ENCODE results near the gene ULK2. TPM values are rescaled to one million over a fixed set of nuclear protein-coding genes. Genes with fewer than 3 reads are reported as not detected.

ULK2 gene
- total RNA-seq, 1 donor from 2014 or later = 15.7 TPM

DNA sequence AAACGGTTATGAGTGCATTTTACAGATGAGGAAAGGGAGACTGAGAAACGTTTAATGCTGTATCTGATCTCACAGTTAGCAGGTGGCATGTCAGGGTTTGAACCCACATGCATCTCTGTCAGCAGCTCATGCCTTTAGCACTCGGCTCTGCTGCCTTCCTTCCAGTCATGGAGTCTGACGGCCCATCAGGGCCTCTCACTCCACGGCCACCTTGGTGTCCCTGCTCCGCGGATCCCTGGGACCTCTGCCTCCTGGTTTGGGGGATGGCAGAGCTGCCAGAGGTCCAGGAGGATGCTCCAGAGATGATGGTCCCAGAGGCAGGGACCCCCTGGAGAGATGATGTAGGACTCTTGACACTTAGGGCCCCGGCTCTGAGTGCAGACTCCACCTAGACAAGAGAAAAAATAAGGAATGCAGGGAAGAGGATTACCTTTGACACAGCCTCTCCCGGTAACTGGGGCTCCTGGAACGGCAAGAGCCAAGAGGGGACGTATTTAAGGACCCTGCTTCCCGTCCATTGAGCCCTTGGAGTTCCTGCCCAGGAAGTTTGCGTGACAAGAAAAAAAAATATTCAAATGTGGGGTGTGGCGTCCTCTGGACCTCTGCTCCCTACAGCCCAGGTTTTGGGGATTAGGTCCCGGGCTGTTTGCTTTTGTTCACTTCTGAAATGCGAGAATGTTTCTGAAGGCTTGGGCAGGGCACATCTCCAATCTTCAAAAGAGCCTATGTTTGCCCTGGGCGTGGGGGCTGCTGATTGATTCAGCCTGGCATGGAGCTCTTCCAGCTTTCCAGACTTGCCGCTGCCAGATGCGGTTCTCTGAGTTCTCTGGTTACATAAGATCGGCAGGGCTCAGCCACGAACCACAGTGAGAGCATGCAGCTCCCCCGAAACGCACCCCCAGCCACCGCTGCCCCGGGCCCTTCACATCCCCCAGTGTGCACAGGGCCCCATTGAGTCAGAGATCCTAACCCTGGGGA lies 119.6 kb downstream of the ULK2 start, which contains the start of gene ALDH3A1:
ALDH3A1 (minus strand) TSS at position 470 of the 978 bp plus-strand sequence. CDS start 3,169 bp downstream, outside the sequence.
- DNase-seq (ENCODE audit: low read depth in 2 of 2) = no peak

GRCh38 chr17:19747159-19747719 lies 120.5 kb downstream of the ULK2 start:
- no peak for DNase-seq (ENCODE audit: low read depth in 2 of 2)

GRCh38 chr17:19746517-19746916 lies 121.2 kb downstream of the ULK2 start:
- DNase-seq (ENCODE audit: low read depth in 2 of 2) = no peak

DNA sequence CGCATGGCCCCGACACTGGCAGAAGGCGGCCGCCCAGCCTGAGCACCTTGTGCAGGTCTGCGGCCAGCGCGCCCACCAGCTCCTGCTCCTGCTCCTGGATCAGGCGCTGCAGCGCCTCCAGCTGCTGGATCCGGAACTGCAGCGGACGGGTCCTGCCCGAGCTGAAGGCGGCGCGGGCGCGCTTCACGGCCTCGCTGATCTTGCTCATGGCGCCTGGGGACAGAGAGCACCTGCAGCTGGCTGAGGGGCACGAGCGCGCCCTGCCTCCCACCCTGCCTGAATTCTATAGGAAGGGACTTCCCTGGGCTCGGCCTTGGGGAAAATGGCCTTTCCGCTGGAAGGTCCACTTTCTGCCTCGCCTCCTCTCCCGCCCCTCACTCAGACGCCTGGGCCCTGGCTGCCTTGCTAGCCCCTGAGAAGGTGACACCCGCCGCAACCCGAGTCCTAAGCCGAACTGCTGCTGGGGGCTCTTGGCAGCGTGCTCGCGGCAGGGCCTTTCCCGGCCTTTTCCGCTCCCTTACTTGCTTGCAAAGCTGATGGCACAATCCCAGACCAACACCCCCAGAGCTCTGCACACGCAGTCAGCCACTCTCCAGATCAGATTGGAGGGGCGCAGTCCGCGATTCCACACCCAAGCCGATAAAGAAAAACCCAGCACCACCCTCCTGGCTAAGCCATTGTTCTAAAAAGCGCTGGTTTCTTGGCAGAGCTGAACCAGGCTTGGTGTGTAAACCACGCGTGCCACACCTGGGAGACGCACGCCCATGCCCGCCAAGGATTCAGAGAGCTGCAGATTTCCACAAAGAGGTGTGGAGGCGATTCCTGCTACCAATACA lies 122.6 kb downstream of the ULK2 start:
- peak; percentile 59 to 82 for DNase-seq (ENCODE audit: low read depth in 2 of 2)

- no peak for DNase-seq (ENCODE audit: low read depth in 2 of 2)
Observed at GRCh38 chr17:19744492-19744891, 123.2 kb downstream of the ULK2 start.

- DNase-seq (ENCODE audit: low read depth in 2 of 2) = no peak
Observed at GRCh38 chr17:19743101-19744100, 124.3 kb downstream of the ULK2 start.

DNA sequence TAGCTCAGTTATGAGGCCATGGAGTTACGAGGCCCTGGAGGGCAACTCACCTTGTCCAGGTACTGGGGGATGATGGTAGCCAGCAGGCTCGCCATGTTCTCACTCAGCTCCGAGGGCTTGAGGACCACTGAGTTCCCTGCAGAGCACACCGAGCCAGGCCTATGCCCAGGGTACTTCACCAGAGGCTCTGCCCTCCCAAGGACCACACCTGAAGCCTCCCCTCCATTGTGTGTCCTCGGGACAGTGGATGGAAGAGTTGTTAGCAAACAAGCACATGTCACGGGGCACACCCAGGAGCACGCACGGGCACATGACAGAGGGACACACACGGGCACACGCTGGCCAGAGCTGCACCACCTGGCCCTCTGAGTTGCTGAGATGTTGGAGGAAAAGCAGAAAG lies 125.2 kb downstream of the ULK2 start:
- DNase-seq (ENCODE audit: low read depth in 2 of 2) = no peak

GRCh38 chr17:19741832-19742457 lies 125.8 kb downstream of the ULK2 start:
- no peak for DNase-seq (ENCODE audit: low read depth in 2 of 2)

GRCh38 chr17:19740933-19741332 lies 126.8 kb downstream of the ULK2 start:
- DNase-seq (ENCODE audit: low read depth in 2 of 2) = no peak

DNA sequence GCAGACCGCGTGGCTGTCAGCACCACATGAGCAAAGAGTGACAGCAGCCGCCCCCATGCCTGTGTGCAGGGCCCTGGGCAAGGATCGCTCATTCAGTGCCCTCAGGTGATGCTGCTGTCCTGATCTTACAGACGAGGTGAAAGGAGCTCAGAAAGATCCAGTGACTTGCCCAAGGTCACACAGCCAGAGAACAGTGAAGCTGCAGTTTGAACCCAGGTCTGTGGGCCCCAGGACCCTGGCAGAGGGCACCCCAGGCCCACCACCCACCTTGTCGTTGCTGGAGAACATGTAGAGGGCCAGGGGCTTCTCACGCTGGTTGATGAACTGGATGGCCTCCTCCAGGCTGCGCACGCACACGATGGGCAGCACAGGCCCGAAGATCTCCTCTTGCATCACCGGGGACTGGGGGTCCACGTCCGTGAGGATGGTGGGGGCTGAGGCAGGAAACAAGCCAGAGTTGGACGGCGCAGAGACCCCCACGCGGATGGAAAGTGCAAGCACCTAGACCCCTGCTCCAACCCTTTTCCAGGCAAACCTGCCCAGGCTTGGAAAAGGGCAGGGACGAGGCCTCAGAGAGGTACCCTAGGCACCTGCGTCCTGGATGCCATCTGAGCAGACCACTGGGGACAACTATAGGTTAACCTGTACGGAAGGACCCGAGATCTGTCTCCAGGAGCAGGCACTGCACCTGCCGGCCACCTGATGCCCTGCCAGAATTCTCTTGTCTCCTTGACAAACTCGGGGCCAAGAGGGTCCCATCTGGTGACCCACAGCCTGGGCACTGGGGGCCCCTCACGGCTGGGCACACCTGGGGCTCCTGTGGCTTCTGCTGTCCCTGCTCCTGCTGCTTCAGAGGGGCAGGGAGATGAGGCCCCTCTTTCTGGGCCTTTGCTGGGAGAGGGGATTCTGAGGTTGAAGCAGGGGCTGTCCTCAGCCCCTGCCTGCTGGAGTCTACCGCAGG lies 128.2 kb downstream of the ULK2 start:
- DNase-seq (ENCODE audit: low read depth in 2 of 2) = no peak

DNA sequence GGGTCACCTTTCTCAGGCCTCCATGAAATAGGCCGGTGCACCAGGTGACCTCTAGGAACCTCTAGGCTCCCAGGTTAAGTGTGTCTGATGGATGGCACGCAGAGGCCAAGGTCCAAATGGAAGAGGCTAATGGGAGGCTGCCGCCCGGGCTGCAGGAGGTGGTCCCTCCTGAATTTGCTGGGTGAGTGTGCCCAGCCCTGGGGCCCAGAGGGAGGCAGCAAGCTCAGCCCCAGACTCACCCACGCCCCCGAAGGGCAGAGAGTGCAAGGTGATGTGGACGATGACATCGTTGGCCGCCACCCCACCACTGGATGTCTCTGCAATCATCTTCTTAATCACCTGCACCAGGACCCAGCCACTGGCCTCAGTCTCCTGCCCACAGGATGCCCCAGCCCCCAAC lies 129.0 kb downstream of the ULK2 start:
- no peak for DNase-seq (ENCODE audit: low read depth in 2 of 2)

DNA sequence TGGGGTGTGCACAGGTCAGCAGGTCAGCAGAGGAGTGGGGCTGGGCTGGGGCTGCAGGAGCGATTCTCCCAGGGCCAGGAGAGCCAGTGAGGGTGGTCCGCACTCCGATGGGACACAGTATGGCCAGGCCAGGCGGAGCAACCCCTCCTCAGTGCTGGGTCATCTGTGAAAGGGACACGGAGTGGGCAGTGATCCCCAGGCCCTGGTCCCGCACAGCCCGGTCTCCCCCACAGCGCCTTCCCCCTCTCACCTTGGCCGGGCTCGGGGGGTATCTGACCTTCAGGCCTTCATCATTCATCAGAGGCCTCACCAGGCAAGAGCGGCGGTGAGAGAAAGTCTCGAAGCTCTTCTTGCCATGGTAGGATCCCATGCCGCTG lies 129.7 kb downstream of the ULK2 start:
- DNase-seq (ENCODE audit: low read depth in 2 of 2) = no peak

DNA sequence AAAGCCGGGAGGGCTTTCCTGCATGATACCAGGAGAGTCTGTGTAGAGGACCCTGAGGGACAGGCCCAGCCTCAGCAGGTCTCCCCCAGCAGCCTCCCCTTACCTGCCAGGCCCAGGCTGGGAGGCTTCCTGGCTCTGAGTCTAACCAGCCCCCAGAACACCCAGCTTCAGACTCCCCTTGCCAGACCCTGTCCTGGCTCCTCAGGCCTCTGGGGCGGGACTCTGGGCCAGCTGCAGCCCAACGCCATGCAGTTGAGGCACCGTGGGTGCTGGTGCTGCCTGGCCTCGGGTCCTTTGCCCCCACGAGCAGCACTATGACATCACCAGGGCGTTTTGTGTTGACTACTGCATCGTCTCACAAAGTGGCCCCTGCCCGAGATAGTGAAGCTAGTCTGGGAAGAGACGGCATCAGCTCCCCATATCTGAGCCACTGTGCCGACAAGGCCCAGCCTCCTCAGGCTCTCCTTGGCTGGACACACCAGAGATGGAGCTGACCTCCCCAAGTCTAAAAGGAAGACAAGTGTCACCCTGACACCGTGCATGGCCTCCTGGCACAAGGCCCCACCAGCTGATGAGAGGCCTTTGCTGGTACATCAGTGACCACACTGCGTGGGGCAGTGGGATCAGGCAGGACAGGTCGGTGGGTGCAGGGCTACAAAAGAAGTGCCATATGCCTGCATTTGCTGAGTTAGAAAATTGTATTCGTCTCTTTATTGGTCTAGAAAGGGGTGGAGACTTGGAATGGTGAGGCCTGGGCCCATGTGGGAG lies 130.2 kb downstream of the ULK2 start:
- no peak for DNase-seq (ENCODE audit: low read depth in 2 of 2)

DNA sequence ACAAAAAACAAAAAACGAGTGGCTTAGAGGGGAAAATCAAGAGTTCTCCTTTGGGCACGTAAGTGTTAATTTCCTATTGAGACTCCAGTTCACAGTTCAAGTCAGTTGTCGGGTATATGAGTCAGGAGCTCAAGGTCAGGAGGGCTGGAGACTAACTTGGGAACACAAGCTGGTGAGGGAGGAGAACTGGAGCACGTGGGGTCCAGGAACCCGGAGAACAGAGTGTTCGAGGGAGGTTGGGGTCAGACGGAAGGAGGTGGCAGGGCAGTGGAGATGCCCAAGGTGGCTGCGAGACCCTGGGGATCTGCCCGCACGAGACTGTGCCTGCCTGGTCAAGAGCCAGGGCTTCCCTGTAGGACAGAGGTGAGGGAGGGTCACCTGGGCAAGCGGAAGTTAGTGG lies 131.7 kb downstream of the ULK2 start:
- no peak for DNase-seq (ENCODE audit: low read depth in 2 of 2)

DNA sequence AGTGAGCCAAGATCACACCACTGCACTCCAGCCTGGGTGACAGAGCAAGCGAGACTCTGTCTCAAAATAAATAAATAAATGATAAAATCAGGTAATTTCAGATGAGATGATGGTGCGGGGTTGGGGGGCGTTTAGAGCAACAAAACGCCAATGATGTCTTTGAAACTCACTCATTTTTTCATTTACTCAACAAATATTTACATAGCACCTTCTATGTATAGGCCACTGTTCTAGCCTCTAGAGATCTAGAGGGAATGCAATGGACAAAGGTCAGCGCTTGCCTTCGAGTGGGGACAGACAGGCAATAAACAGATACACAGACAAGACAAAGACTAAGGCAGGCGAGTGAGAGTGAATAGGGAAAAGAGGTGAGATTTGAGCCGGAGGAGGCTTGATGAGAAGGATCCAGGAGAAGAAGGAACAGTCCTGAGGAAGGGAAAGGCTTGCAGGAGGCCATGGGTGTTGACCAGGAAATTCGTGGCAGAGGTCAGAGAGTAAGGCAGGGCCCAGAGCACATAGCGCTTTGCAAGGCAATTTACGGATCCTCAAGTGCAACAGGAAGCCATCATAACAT lies 133.7 kb downstream of the ULK2 start:
- no peak for DNase-seq (ENCODE audit: low read depth in 2 of 2)

- no peak for DNase-seq (ENCODE audit: low read depth in 2 of 2)
Observed at GRCh38 chr17:19731626-19732025, 136.1 kb downstream of the ULK2 start.

- DNase-seq (ENCODE audit: low read depth in 2 of 2) = no peak
Observed at GRCh38 chr17:19730843-19731242, 136.9 kb downstream of the ULK2 start.

- no peak for DNase-seq (ENCODE audit: low read depth in 2 of 2)
Observed at GRCh38 chr17:19729900-19730299, 137.8 kb downstream of the ULK2 start.

Data from dermis microvascular lymphatic vessel endothelial cell (primary cell).